Transverse colon (tissue), 4 donors: Measurements from ENCODE around the gene MTHFS. TPM values are rescaled to one million over a fixed set of nuclear protein-coding genes. Genes with fewer than 3 reads are reported as not detected.
"Not testable (repeated sequence)": the region's sequence is repeated elsewhere in the genome, so short reads cannot be mapped to it uniquely, and the experiment has no call there.

ENCODE experiments used
- DNase-seq: peaks from one replicate; pipeline ENCODE4 v3.0.0-alpha.2; 2019
- H3K27ac ChIP-seq, 4 donors: fragments of 200-600 bp; sonication (generic); 2 replicates each; pipeline ENCODE4 v1.5.1; 2016 to 2018; ENCODE audit warnings: inconsistent platforms in 4 of 4
- H3K27me3 ChIP-seq: fragments of 200-600 bp; sonication (generic); 2 replicates; pipeline ENCODE4 v1.5.1; 2017; ENCODE audit warnings: inconsistent platforms
- H3K36me3 ChIP-seq, 4 donors: fragments of 200-600 bp; sonication (generic); 2 replicates each; pipeline ENCODE4 v1.5.1; 2017 to 2019; ENCODE audit warnings: inconsistent platforms in 4 of 4
- H3K4me1 ChIP-seq, 4 donors: fragments of 200-600 bp; sonication (generic); 2 replicates each; pipeline ENCODE4 v1.5.1; 2017 to 2020; ENCODE audit warnings: inconsistent platforms in 4 of 4
- H3K4me3 ChIP-seq, 4 donors: fragments of 200-600 bp; sonication (generic); 1 replicate in 1 of 4; 2 replicates in 3 of 4; pipeline versions ENCODE4 v1.5.1 to v1.6.1; 2017 to 2019; ENCODE audit warnings: inconsistent platforms in 4 of 4
- H3K9me3 ChIP-seq, 2 donors: fragments of 200-600 bp; sonication (generic); 2 replicates each; pipeline ENCODE4 v1.5.1; 2017 to 2019; ENCODE audit warnings: inconsistent platforms in 2 of 2
- CTCF ChIP-seq, 5 experiments: fragments of 200-600 bp in 3 of 5; fragments of 450-650 bp in 2 of 5; sonication (generic) in 3 of 5; IDR thresholded peaks; 1 replicate in 2 of 5; 2 replicates in 3 of 5; pipeline ENCODE4 v1.5.1; 2016 to 2017; ENCODE audit warnings: antibody characterized with exemption in 5 of 5, inconsistent platforms in 3 of 5, mild to moderate bottlenecking in 2 of 5, moderate library complexity in 1 of 5
- EP300 ChIP-seq: sonication (generic); formaldehyde crosslinking; IDR thresholded peaks from one replicate; pipeline ENCODE4 v1.6.1; 2017; ENCODE audit warnings: antibody characterized with exemption, low read depth
- POLR2A ChIP-seq: fragments of 450-650 bp; IDR thresholded peaks from one replicate; pipeline ENCODE4 v1.6.1; 2016; ENCODE audit warnings: antibody characterized with exemption, mild to moderate bottlenecking, moderate library complexity
- POLR2AphosphoS5 ChIP-seq, 3 donors: sonication (generic); formaldehyde crosslinking; IDR thresholded peaks; one replicate each; pipeline ENCODE4 v1.6.1; 2016; ENCODE audit warnings: antibody characterized with exemption in 3 of 3
- WGBS, 2 donors: methylation state at CpG; one replicate each; pipeline ENCODE4 v1.1.5; 2018; ENCODE audit warnings: low coverage in 1 of 2; 5-methylcytosine and 5-hydroxymethylcytosine counted together
- in situ Hi-C, 4 donors: fragments of 200-750 bp; cut with MboI; loops; one replicate each; pipeline versions ENCODE4 v1.15.0 to v1.15.1; 2017; ENCODE audit warnings: low sequenced_read_pairs in 3 of 4, low pct_ligation_motif_present in 1 of 4, low pct_unique_long_range_greater_than_20kb in 1 of 4
- intact Hi-C: fragments of 100-400 bp; cut with DNase I; formaldehyde crosslinking; loops from one replicate; pipeline ENCODE4 v1.15.1; 2023; ENCODE audit warnings: low total_unique reads
- total RNA-seq, 4 donors: library from RNA; depleted of rRNA; stranded (reverse); fragments of >200 nt; gene quantifications; one replicate each; pipeline ENCODE4 v1.1.0, GENCODE V29; 2016

The MTHFS gene
- total RNA-seq, 4 donors from 2014 or later: 22.1 to 28.7 (median 26.9) TPM; not detected in 1

GRCh38 chr15:79919090-79919748 is 22.4 kb upstream of the MTHFS start:
- in situ Hi-C loops (no loop called here), intact Hi-C loops (no loop called here)
- WGBS, 2 donors: 91 to 94% methylated on average over 11 to 26 of the region's 27 CpGs
- no peak overlapping the region for H3K27ac ChIP-seq
- TF ChIP-seq EP300 (no peak), CTCF (IDR thresholded peaks at IDR 0.05) (no peak), POLR2AphosphoS5 (IDR thresholded peaks at IDR 0.05) (no peak), POLR2A (no peak)
- no peak for DNase-seq
- H3K36me3 ChIP-seq: peaks cover 0 to 41% (median 12%) of the 10 kb centered on the region in 4 donors
- H3K9me3 ChIP-seq: peaks cover 61 to 69% of the 10 kb centered on the region in 2 donors
- no peak overlapping the region for H3K4me3 ChIP-seq
- peaks cover 0 to 11% (median 3%) of the 10 kb centered on the region in 4 donors for H3K4me1 ChIP-seq
- no peaks in the 10 kb centered on the region for H3K27me3 ChIP-seq

- Histone ChIP-seq H3K27ac (no peak overlapping the region), H3K4me3 (no peak overlapping the region), H3K36me3 (peaks cover 0 to 42% (median 12%) of the 10 kb centered on the region in 4 donors), H3K9me3 (peaks cover 64 to 70% of the 10 kb centered on the region in 2 donors), H3K27me3 (no peaks in the 10 kb centered on the region), H3K4me1 (peaks cover 0 to 9% (median 2%) of the 10 kb centered on the region in 4 donors)
- intact Hi-C loops (no loop called here), in situ Hi-C loops (no loop called here)
- no peak for DNase-seq
- TF ChIP-seq POLR2AphosphoS5 (IDR thresholded peaks at IDR 0.05) (no peak), EP300 (no peak)
- 85% methylated on average over 11 of the region's 11 CpGs; no CpG with 5 or more reads in 1 of the 2 donors for WGBS, 2 donors
These were observed 21.5 kb upstream of the MTHFS start for GRCh38 chr15:79918278-79918677.

- no peak for TF ChIP-seq POLR2AphosphoS5 (IDR thresholded peaks at IDR 0.05)
- no peak for TF ChIP-seq CTCF (IDR thresholded peaks at IDR 0.05)
- no peak for TF ChIP-seq EP300
- in situ Hi-C loops: no loop called here
- WGBS, 2 donors: 74% methylated on average over 3 of the region's 3 CpGs
These were observed 19.8 kb upstream of the MTHFS start for GRCh38 chr15:79916502-79917132.

GRCh38 chr15:79915776-79916501 is 19.1 kb upstream of the MTHFS start:
- DNase-seq, H3K4me1 ChIP-seq, H3K4me3 ChIP-seq, intact Hi-C loops, H3K27me3 ChIP-seq, H3K27ac ChIP-seq, in situ Hi-C loops: not testable (repeated sequence)
- Histone ChIP-seq H3K36me3 (peaks cover 0 to 38% (median 9%) of the 10 kb centered on the region in 4 donors), H3K9me3 (peaks cover 64 to 71% of the 10 kb centered on the region in 2 donors)
- 95 to 100% methylated on average over 1 to 3 of the region's 3 CpGs for WGBS, 2 donors

More at GRCh38 chr15:79916502-79917132, 19.8 kb upstream of the MTHFS start:
- intact Hi-C loops: no loop called here
- Histone ChIP-seq H3K4me1 (no peaks in the 10 kb centered on the region), H3K36me3 (peaks cover 0 to 42% (median 12%) of the 10 kb centered on the region in 4 donors), H3K4me3 (no peak overlapping the region), H3K27ac (no peak overlapping the region), H3K27me3 (no peaks in the 10 kb centered on the region), H3K9me3 (peaks cover 70 to 72% of the 10 kb centered on the region in 2 donors)
- no peak for DNase-seq

- DNase-seq: no peak
- H3K27me3 ChIP-seq: no peaks in the 10 kb centered on the region
- peaks cover 55 to 59% of the 10 kb centered on the region in 2 donors for H3K9me3 ChIP-seq
- no peak for TF ChIP-seq CTCF (IDR thresholded peaks at IDR 0.05)
- no peak for TF ChIP-seq EP300
- no peak for TF ChIP-seq POLR2AphosphoS5 (IDR thresholded peaks at IDR 0.05)
- no peak for TF ChIP-seq POLR2A
- H3K4me3 ChIP-seq: no peak overlapping the region
- in situ Hi-C loops (no loop called here), intact Hi-C loops (no loop called here)
- H3K27ac ChIP-seq: no peak overlapping the region
- H3K4me1 ChIP-seq: no peaks in the 10 kb centered on the region
- H3K36me3 ChIP-seq: peaks cover 0 to 25% (median 5%) of the 10 kb centered on the region in 4 donors
These were observed 17.9 kb upstream of the MTHFS start for GRCh38 chr15:79914728-79915127.

GRCh38 chr15:79909556-79910335 is 12.9 kb upstream of the MTHFS start:
- WGBS, 2 donors: 43 to 70% methylated on average over 1 to 4 of the region's 4 CpGs
- in situ Hi-C loops, H3K27me3 ChIP-seq, H3K36me3 ChIP-seq, H3K4me3 ChIP-seq, intact Hi-C loops, H3K27ac ChIP-seq, DNase-seq, H3K4me1 ChIP-seq: not testable (repeated sequence)
- H3K9me3 ChIP-seq: peaks cover 6 to 15% of the 10 kb centered on the region in 2 donors
